IMR-90 (cell line): ENCODE results near the gene ERN1. TPM values are rescaled to one million over a fixed set of nuclear protein-coding genes. Genes with fewer than 3 reads are reported as not detected.

ENCODE experiments used
- ATAC-seq: fragments of 200-7000 bp; cut with Tn5 transposase; 2 replicates; pipeline ENCODE4 v1.9.1; 2020; ENCODE audit warnings: low read depth, mild to moderate bottlenecking, moderate library complexity
- BruUV-seq: library from RNA; stranded (reverse); fragments of 400-500 nt; replicated peaks from 2 replicates; lab custom pipeline; 2021; lab: Mats Ljungman, UMichigan
- CTCF ChIA-PET: fragments of 300-600 bp; formaldehyde crosslinking; extraction: SDS; loops from one replicate; lab custom pipeline; 2021; ENCODE audit warnings: antibody characterized with exemption; lab: Yijun Ruan, JAX
- POLR2A ChIA-PET: fragments of 300-600 bp; sonication (Branson Sonifier 250); formaldehyde crosslinking; loops from one replicate; lab custom pipeline; 2022; ENCODE audit warnings: antibody characterized with exemption; ENCODE audit not compliant: unreplicated experiment; lab: Charles Lee
- DNase-seq: peaks from one replicate; pipeline ENCODE4 v3.0.0; 2013
- H2AFZ ChIP-seq: replicated peaks from 2 replicates; pipeline ENCODE3; 2013; ENCODE audit warnings: low read length, mild to moderate bottlenecking; ENCODE audit not compliant: poor library complexity
- H2AK5ac ChIP-seq: 2 replicates; pipeline ENCODE4 v1.6.1; 2013; ENCODE audit warnings: low read depth, low read length, inconsistent platforms
- H2AK9ac ChIP-seq: replicated peaks from 2 replicates; pipeline ENCODE3; 2013; ENCODE audit warnings: mild to moderate bottlenecking, low read depth, low read length, moderate library complexity; ENCODE audit not compliant: poor library complexity
- H2BK120ac ChIP-seq: 2 replicates; pipeline ENCODE4 v1.6.1; 2013; ENCODE audit warnings: low read depth, low read length, inconsistent platforms
- H2BK15ac ChIP-seq: 3 replicates; pipeline ENCODE4 v1.6.1; 2013; ENCODE audit warnings: low read depth, low read length, inconsistent platforms
- H2BK20ac ChIP-seq: 2 replicates; pipeline ENCODE4 v1.6.1; 2013; ENCODE audit warnings: low read depth, mild to moderate bottlenecking, inconsistent platforms, low read length, moderate library complexity
- H2BK5ac ChIP-seq: 2 replicates; pipeline ENCODE4 v1.6.1; 2013; ENCODE audit warnings: mild to moderate bottlenecking, low read depth, low read length, inconsistent platforms; ENCODE audit not compliant: poor library complexity, severe bottlenecking
- H3K14ac ChIP-seq: replicated peaks from 2 replicates; pipeline ENCODE4 v1.6.1; 2013; ENCODE audit warnings: low read depth, low read length, inconsistent platforms
- H3K18ac ChIP-seq: 2 replicates; pipeline ENCODE4 v1.6.1; 2013; ENCODE audit warnings: low read depth, low read length, control low read depth
- H3K23ac ChIP-seq: 2 replicates; pipeline ENCODE4 v1.6.1; 2013; ENCODE audit warnings: low read depth, low read length, inconsistent platforms
- H3K27ac ChIP-seq: 2 replicates; pipeline ENCODE4 v1.5.1; 2013; ENCODE audit warnings: mild to moderate bottlenecking, control low read depth, low read length; ENCODE audit not compliant: insufficient read depth
- H3K27me3 ChIP-seq: 2 replicates; pipeline ENCODE4 v1.6.1; 2013; ENCODE audit warnings: low read length; ENCODE audit not compliant: control insufficient read depth, insufficient read depth
- H3K36me3 ChIP-seq: 2 replicates; pipeline ENCODE4 v1.6.1; 2013; ENCODE audit warnings: low read length, mixed read lengths; ENCODE audit not compliant: control insufficient read depth, insufficient read depth
- H3K4ac ChIP-seq: 2 replicates; pipeline ENCODE4 v1.6.1; 2013; ENCODE audit warnings: low read depth, low read length, inconsistent platforms
- H3K4me1 ChIP-seq: 2 replicates; pipeline ENCODE4 v1.6.1; 2013; ENCODE audit warnings: low read length, mixed read lengths; ENCODE audit not compliant: control insufficient read depth, insufficient read depth
- H3K4me2 ChIP-seq: 2 replicates; pipeline ENCODE4 v1.6.1; 2013; ENCODE audit warnings: low read depth, mild to moderate bottlenecking, control low read depth, low read length, moderate library complexity
- H3K4me3 ChIP-seq: 2 replicates; pipeline ENCODE4 v1.5.1; 2013; ENCODE audit warnings: low read depth, mild to moderate bottlenecking, control low read depth, low read length, moderate library complexity; ENCODE audit not compliant: insufficient read depth
- H3K56ac ChIP-seq: 2 replicates; pipeline ENCODE4 v1.6.1; 2013; ENCODE audit warnings: low read length, inconsistent platforms; ENCODE audit not compliant: insufficient read depth; ENCODE audit errors: extremely low read depth
- H3K79me1 ChIP-seq, 2 experiments: 2 replicates each; pipeline ENCODE4 v1.6.1; 2013; ENCODE audit warnings: low read length in 2 of 2, inconsistent platforms in 1 of 2, low read depth in 1 of 2
- H3K9ac ChIP-seq: 2 replicates; pipeline ENCODE4 v1.6.1; 2013; ENCODE audit warnings: low read depth, low read length, control low read depth
- H3K9me1 ChIP-seq: 2 replicates; pipeline ENCODE4 v1.6.1; 2013; ENCODE audit warnings: low read length, inconsistent platforms; ENCODE audit not compliant: insufficient read depth
- H3K9me3 ChIP-seq: 2 replicates; pipeline ENCODE4 v1.6.1; 2013; ENCODE audit warnings: low read length; ENCODE audit not compliant: control insufficient read depth, insufficient read depth
- H4K20me1 ChIP-seq: 2 replicates; pipeline ENCODE4 v1.6.1; 2013; ENCODE audit warnings: low read length, inconsistent platforms; ENCODE audit not compliant: insufficient read depth
- H4K5ac ChIP-seq: 2 replicates; pipeline ENCODE4 v1.6.1; 2013; ENCODE audit warnings: mild to moderate bottlenecking, low read depth, low read length, control low read depth
- H4K8ac ChIP-seq, 2 experiments: 2 replicates each; pipeline ENCODE4 v1.6.1; 2013; ENCODE audit warnings: low read depth in 2 of 2, low read length in 2 of 2, control low read depth in 1 of 2, inconsistent platforms in 1 of 2
- H4K91ac ChIP-seq: 2 replicates; pipeline ENCODE4 v1.6.1; 2013; ENCODE audit warnings: low read depth, low read length, inconsistent platforms; ENCODE audit not compliant: insufficient read depth
- BHLHE40 ChIP-seq: fragments of 150-350 bp; IDR thresholded peaks from 2 replicates; pipeline ENCODE4 v1.6.1; 2016; ENCODE audit warnings: mild to moderate bottlenecking, low read depth, low read length
- CEBPB ChIP-seq: IDR thresholded peaks from 2 replicates; pipeline ENCODE4 v1.6.1; 2012; ENCODE audit warnings: low read depth, low read length, improper control_type of control experiment
- CHD1 ChIP-seq: IDR thresholded peaks from 2 replicates; pipeline ENCODE4 v1.6.1; 2012; ENCODE audit warnings: low read depth, low read length, improper control_type of control experiment
- CTCF ChIP-seq: conservative IDR thresholded peaks from 2 replicates; pipeline ENCODE4 v1.5.1; 2012; ENCODE audit warnings: mild to moderate bottlenecking, low read depth, low read length, improper control_type of control experiment
- ELK1 ChIP-seq: fragments of 150-350 bp; IDR thresholded peaks from 2 replicates; pipeline ENCODE4 v1.6.1; 2016; ENCODE audit warnings: low read depth, mild to moderate bottlenecking, low read length, moderate library complexity, borderline replicate concordance
- FOS ChIP-seq: fragments of 150-350 bp; IDR thresholded peaks from 2 replicates; pipeline ENCODE4 v1.6.1; 2016; ENCODE audit warnings: low read depth, low read length
- MAFK ChIP-seq: IDR thresholded peaks from 2 replicates; pipeline ENCODE4 v1.6.1; 2012; ENCODE audit warnings: low read depth, low read length, improper control_type of control experiment
- MAZ ChIP-seq: IDR thresholded peaks from 2 replicates; pipeline ENCODE4 v1.6.1; 2012; ENCODE audit warnings: low read depth, mild to moderate bottlenecking, low read length, improper control_type of control experiment, moderate library complexity, borderline replicate concordance
- MXI1 ChIP-seq: IDR thresholded peaks from 2 replicates; pipeline ENCODE4 v1.6.1; 2012; ENCODE audit warnings: low read depth, mild to moderate bottlenecking, low read length, moderate library complexity, borderline replicate concordance
- NFE2L2 ChIP-seq: fragments of 150-350 bp; IDR thresholded peaks from 2 replicates; pipeline ENCODE4 v1.6.1; 2016; ENCODE audit warnings: low read depth, mild to moderate bottlenecking, low read length
- POLR2A ChIP-seq: IDR thresholded peaks from 2 replicates; pipeline ENCODE4 v1.6.1; 2012; ENCODE audit warnings: mild to moderate bottlenecking, low read depth, low read length
- RAD21 ChIP-seq: IDR thresholded peaks from 2 replicates; pipeline ENCODE4 v1.6.1; 2012; ENCODE audit warnings: low read length, improper control_type of control experiment
- RCOR1 ChIP-seq: IDR thresholded peaks from 2 replicates; pipeline ENCODE4 v1.6.1; 2012; ENCODE audit warnings: mild to moderate bottlenecking, low read length, improper control_type of control experiment; ENCODE audit not compliant: insufficient replicate concordance
- RFX5 ChIP-seq: IDR thresholded peaks from 2 replicates; pipeline ENCODE4 v1.8.0; 2012; ENCODE audit warnings: low read depth, mild to moderate bottlenecking, low read length, moderate library complexity
- SMC3 ChIP-seq: fragments of 150-350 bp; IDR thresholded peaks from 2 replicates; pipeline ENCODE4 v1.6.1; 2016; ENCODE audit warnings: low read depth, mild to moderate bottlenecking, antibody characterized with exemption, low read length, moderate library complexity
- USF2 ChIP-seq: fragments of 150-350 bp; IDR thresholded peaks from 2 replicates; pipeline ENCODE4 v1.6.1; 2017; ENCODE audit warnings: mild to moderate bottlenecking, antibody characterized with exemption, low read length, low read depth
- WGBS, 2 experiments: methylation state at CpG; one replicate each; pipeline versions ENCODE4 v1.1.5 to v1.1.7; 2013; ENCODE audit warnings: missing lambda C conversion rate in 2 of 2; ENCODE audit not compliant: insufficient read length in 1 of 2; ENCODE audit errors: extremely low coverage in 2 of 2; 5-methylcytosine and 5-hydroxymethylcytosine counted together
- dilution Hi-C: fragments of 300-500 bp; cut with HindIII; formaldehyde crosslinking; loops from one replicate; pipeline ENCODE4 v1.14.3; 2018; ENCODE audit warnings: low sequenced_read_pairs; ENCODE audit not compliant: unreplicated experiment
- in situ Hi-C: fragments of 300-500 bp; cut with MboI; formaldehyde crosslinking; loops from 3 replicates; pipeline ENCODE4 v1.14.3; 2019; ENCODE audit warnings: low sequenced_read_pairs, inconsistent platforms, mixed read lengths
- intact Hi-C: fragments of 100-400 bp; cut with micrococcal nuclease; formaldehyde crosslinking; loops from 2 replicates; pipeline ENCODE4 v1.10.0; 2022
- polyA plus RNA-seq, 3 experiments: library from polyadenylated mRNA; depleted of rRNA; stranded (reverse); fragments of >200 nt; gene quantifications; 2 replicates each; pipeline ENCODE4 v1.2.3, GENCODE V29; 2012; ENCODE audit warnings: low replicate concordance in 1 of 3
- total RNA-seq: library from RNA; depleted of rRNA; stranded (reverse); fragments of >200 nt; gene quantifications from 2 replicates; pipeline ENCODE4 v1.2.3, GENCODE V29; 2012

ERN1 gene
- total and polyA plus RNA-seq, 2 of the 4 experiments (the other 2 are of a cell fraction): 2.7 to 4.1 TPM

- Histone ChIP-seq H3K4me3 (no peak overlapping the region), H2AK9ac (no peak overlapping the region), H2BK20ac (no peak overlapping the region), H3K14ac (peak overlapping the region; percentile 51), H4K91ac (no peak overlapping the region), H2BK120ac (no peak overlapping the region), H3K4me2 (no peak overlapping the region), H3K23ac (peak overlapping the region; percentile 24; the same call in 1 of the 2 replicates), H3K27ac (peak overlapping the region; percentile 1; the same call in 1 of the 2 replicates), H3K9ac (peak overlapping the region; percentile 1; the same call in 1 of the 2 replicates), H2BK5ac (no peak overlapping the region), H4K5ac (no peak overlapping the region), H2BK15ac (no peak overlapping the region), H3K4me1 (peaks cover 15% of the 10 kb centered on the region), H3K79me1 (no peaks in the 10 kb centered on the region), H4K8ac (peak overlapping the region in 1 of 2 experiments; percentile 36; a peak in 1 of 4 replicates), H3K9me1 (peaks cover 5% of the 10 kb centered on the region; the same call in 1 of the 2 replicates), H3K9me3 (no peaks in the 10 kb centered on the region), H3K4ac (no peak overlapping the region), H3K18ac (peak overlapping the region; percentile 45; the same call in 1 of the 2 replicates), H2AFZ (no peak overlapping the region), H2AK5ac (no peak overlapping the region), H3K56ac (no peak overlapping the region), H3K27me3 (no peaks in the 10 kb centered on the region), H4K20me1 (no peaks in the 10 kb centered on the region), H3K36me3 (0 out of 2 replicates have a peak, but pooled peaks cover 5% of the 10 kb centered on the region)
- intact Hi-C loops: no loop called here
- no TSS peak for BruUV-seq
- DNase-seq: no peak
- no peak for ATAC-seq
- CTCF ChIA-PET: no interaction called here
- WGBS, 2 experiments: 100% methylated on average over 1 of the region's 2 CpGs; no CpG with 5 or more reads in 1 of the 2 experiments
- dilution Hi-C loops: no loop called here
- in situ Hi-C loops: no loop called here
- POLR2A ChIA-PET: no interaction called here
- TF ChIP-seq MXI1 (no peak), POLR2A (no peak), RFX5 (no peak), MAZ (no peak), RAD21 (no peak), ELK1 (no peak), SMC3 (no peak), MAFK (no peak), FOS (no peak), BHLHE40 (no peak), CEBPB (no peak), CHD1 (no peak), NFE2L2 (no peak), RCOR1 (no peak), USF2 (no peak), CTCF (no peak)
Observed at GRCh38 chr17:64156670-64157069, 26.7 kb upstream of the ERN1 start.
